Suprapubic skin (tissue), 4 donors: ENCODE results near the gene LTBP3. TPM values are rescaled to one million over a fixed set of nuclear protein-coding genes. Genes with fewer than 3 reads are reported as not detected.
A peak's percentile ranks its signal among the peaks of the same experiment; 100 is the strongest.
"Not testable (repeated sequence)": the region's sequence is repeated elsewhere in the genome, so short reads cannot be mapped to it uniquely, and the experiment has no call there.

Source experiments
- DNase-seq, 2 donors: peaks; one replicate each; pipeline ENCODE4 v3.0.0-alpha.2; 2019; ENCODE audit warnings: low spot score in 2 of 2
- H3K27ac ChIP-seq: fragments of 200-600 bp; sonication (generic); one replicate; pipeline ENCODE4 v1.5.1; 2019
- H3K27me3 ChIP-seq: fragments of 200-600 bp; sonication (generic); one replicate; pipeline ENCODE4 v1.5.1; 2019
- H3K36me3 ChIP-seq: fragments of 200-600 bp; sonication (generic); one replicate; pipeline ENCODE4 v1.5.1; 2019
- H3K4me1 ChIP-seq: fragments of 200-600 bp; sonication (generic); one replicate; pipeline ENCODE4 v1.5.1; 2019
- H3K4me3 ChIP-seq: fragments of 200-600 bp; sonication (generic); one replicate; pipeline ENCODE4 v1.5.1; 2019; ENCODE audit warnings: mild to moderate bottlenecking
- H3K9me3 ChIP-seq: fragments of 200-600 bp; sonication (generic); one replicate; pipeline ENCODE4 v1.5.1; 2019
- CTCF ChIP-seq, 2 donors: fragments of 200-600 bp in 1 of 2; fragments of 450-650 bp in 1 of 2; sonication (generic) in 1 of 2; IDR thresholded peaks; one replicate each; pipeline ENCODE4 v1.5.1; 2016 to 2019; ENCODE audit warnings: antibody characterized with exemption in 2 of 2, mild to moderate bottlenecking in 1 of 2, moderate library complexity in 1 of 2
- EP300 ChIP-seq: sonication (generic); formaldehyde crosslinking; IDR thresholded peaks from one replicate; pipeline ENCODE4 v1.6.1; 2017; ENCODE audit warnings: antibody characterized with exemption
- POLR2A ChIP-seq, 2 donors: fragments of 450-650 bp; IDR thresholded peaks; one replicate each; pipeline ENCODE4 v1.6.1; 2017; ENCODE audit warnings: antibody characterized with exemption in 2 of 2, mild to moderate bottlenecking in 2 of 2, moderate library complexity in 2 of 2
- POLR2AphosphoS5 ChIP-seq, 3 donors: sonication (generic); formaldehyde crosslinking; IDR thresholded peaks; one replicate each; pipeline ENCODE4 v1.6.1; 2017; ENCODE audit warnings: antibody characterized with exemption in 3 of 3
- WGBS: methylation state at CpG from one replicate; pipeline ENCODE4 v1.1.5; 2018; 5-methylcytosine and 5-hydroxymethylcytosine counted together
- total RNA-seq, 4 donors: library from RNA; depleted of rRNA; stranded (reverse); fragments of >200 nt; gene quantifications; one replicate each; pipeline ENCODE4 v1.1.0, GENCODE V29; 2016

Gene LTBP3
- total RNA-seq, 4 donors from 2014 or later: 65.1 to 86.7 (median 71.0) TPM

GRCh38 chr11:65525546-65526480 is 32.3 kb downstream of the LTBP3 start:
- DNase-seq: no peak
- 17% methylated on average over 16 of the region's 31 CpGs for whole genome bisulfite sequencing
- H3K9me3 ChIP-seq: no peaks in the 10 kb centered on the region
- no peak for TF ChIP-seq CTCF (IDR thresholded peaks at IDR 0.05)
- TF ChIP-seq POLR2A (IDR thresholded peaks at IDR 0.05): no peak
- TF ChIP-seq EP300: no peak
- peaks cover 44% of the 10 kb centered on the region for H3K36me3 ChIP-seq
- H3K4me3 ChIP-seq: peak overlapping the region; percentile 85
- no peaks in the 10 kb centered on the region for H3K27me3 ChIP-seq
- H3K27ac ChIP-seq: peak overlapping the region; percentile 87
- peaks cover 23% of the 10 kb centered on the region for H3K4me1 ChIP-seq

GRCh38 chr11:65524741-65525545 is 33.2 kb downstream of the LTBP3 start, which contains the start of gene SCYL1:
Gene SCYL1 (plus strand): TSS chr11:65525083. CDS start chr11:65525154, 71 bp downstream.
- Histone ChIP-seq H3K36me3 (peaks cover 35% of the 10 kb centered on the region), H3K27ac (peak within 1 kb of the TSS; percentile 87), H3K9me3 (no peaks in the 10 kb centered on the region), H3K27me3 (no peaks in the 10 kb centered on the region), H3K4me3 (peak within 1 kb of the TSS; percentile 85), H3K4me1 (peaks cover 23% of the 10 kb centered on the region)
- peak in 1 of 2 donors; percentile 41 for TF ChIP-seq POLR2A (IDR thresholded peaks at IDR 0.05)
- peak in 2 of 3 donors; percentile 29 to 61 for TF ChIP-seq POLR2AphosphoS5 (IDR thresholded peaks at IDR 0.05)
- no peak for TF ChIP-seq CTCF (IDR thresholded peaks at IDR 0.05)
- peak in 1 of 2 donors; percentile 87 for DNase-seq
- WGBS: 1% methylated on average over 14 of the region's 82 CpGs

GRCh38 chr11:65524014-65524740 is 34.0 kb downstream of the LTBP3 start:
- peak overlapping the region; percentile 59 for H3K27ac ChIP-seq

GRCh38 chr11:65523631-65523968 is 34.6 kb downstream of the LTBP3 start:
- not testable (repeated sequence) for H3K4me3 ChIP-seq, H3K27me3 ChIP-seq, DNase-seq, H3K9me3 ChIP-seq
- peak overlapping the region; percentile 59 for H3K27ac ChIP-seq
- WGBS: 88% methylated on average over 7 of the region's 7 CpGs
- H3K4me1 ChIP-seq: peaks cover 23% of the 10 kb centered on the region
- peaks cover 22% of the 10 kb centered on the region for H3K36me3 ChIP-seq

More at GRCh38 chr11:65524014-65524740, 34.0 kb downstream of the LTBP3 start:
- peak overlapping the region; percentile 85 for H3K4me3 ChIP-seq
- TF ChIP-seq EP300 (no peak), CTCF (IDR thresholded peaks at IDR 0.05) (no peak), POLR2A (IDR thresholded peaks at IDR 0.05) (no peak), POLR2AphosphoS5 (IDR thresholded peaks at IDR 0.05) (no peak)
- H3K9me3 ChIP-seq: no peaks in the 10 kb centered on the region
- WGBS: 31% methylated on average over 12 of the region's 12 CpGs
- DNase-seq: peak in 1 of 2 donors; percentile 87
- H3K27me3 ChIP-seq: no peaks in the 10 kb centered on the region
- H3K36me3 ChIP-seq: peaks cover 28% of the 10 kb centered on the region
- peaks cover 23% of the 10 kb centered on the region for H3K4me1 ChIP-seq

- not testable (repeated sequence) for DNase-seq, H3K9me3 ChIP-seq, H3K4me3 ChIP-seq, H3K27ac ChIP-seq, H3K27me3 ChIP-seq
- peaks cover 23% of the 10 kb centered on the region for H3K4me1 ChIP-seq
- peaks cover 17% of the 10 kb centered on the region for H3K36me3 ChIP-seq
- 76% methylated on average over 18 of the region's 18 CpGs for WGBS
Measured at GRCh38 chr11:65522718-65523630, 35.2 kb downstream of the LTBP3 start.

GRCh38 chr11:65521777-65522521 is 36.2 kb downstream of the LTBP3 start:
- 83% methylated on average over 20 of the region's 20 CpGs for WGBS
- peaks cover 23% of the 10 kb centered on the region for H3K4me1 ChIP-seq
- not testable (repeated sequence) for H3K9me3 ChIP-seq, H3K36me3 ChIP-seq, H3K27me3 ChIP-seq, H3K27ac ChIP-seq, H3K4me3 ChIP-seq
- DNase-seq: peak in 1 of 2 donors; percentile 55

GRCh38 chr11:65518941-65519549 is 39.1 kb downstream of the LTBP3 start:
- not testable (repeated sequence) for H3K36me3 ChIP-seq, H3K27me3 ChIP-seq, H3K4me1 ChIP-seq, H3K4me3 ChIP-seq, H3K27ac ChIP-seq, H3K9me3 ChIP-seq
- DNase-seq: peak; percentile 25 to 28
- 97% methylated on average over 8 of the region's 8 CpGs for WGBS
